HepG2 (cell line): Measurements from ENCODE around the gene ZNF629. TPM values are rescaled to one million over a fixed set of nuclear protein-coding genes. Genes with fewer than 3 reads are reported as not detected.

Source experiments
- ARNTL ChIP-seq: sonication (generic); formaldehyde crosslinking; IDR thresholded peaks from 2 replicates; pipeline ENCODE4 v1.4.0; 2020; ENCODE audit warnings: mild to moderate bottlenecking, missing genetic modification reagents
- ATF5 ChIP-seq: sonication (generic); formaldehyde crosslinking; IDR thresholded peaks from 2 replicates; pipeline ENCODE4 v1.4.0; 2020; ENCODE audit warnings: mild to moderate bottlenecking, low read depth, missing genetic modification reagents
- CREB3 ChIP-seq: sonication (generic); formaldehyde crosslinking; IDR thresholded peaks from 2 replicates; pipeline ENCODE4 v1.5.0; 2020; ENCODE audit warnings: missing genetic modification reagents
- EHMT2 ChIP-seq: fragments of 200-600 bp; sonication (generic); IDR thresholded peaks from 2 replicates; pipeline ENCODE4 v1.7.0; 2017; ENCODE audit warnings: antibody characterized with exemption, low read depth, low read length, borderline replicate concordance
- FUBP1 ChIP-seq: sonication (generic); formaldehyde crosslinking; IDR thresholded peaks from 2 replicates; pipeline ENCODE4 v1.5.1; 2020; ENCODE audit warnings: missing genetic modification reagents, mild to moderate bottlenecking, borderline replicate concordance
- HMGXB4 ChIP-seq, 2 experiments: sonication (generic) in 1 of 2; formaldehyde crosslinking in 1 of 2; IDR thresholded peaks; 2 replicates each; pipeline versions ENCODE4 v1.4.0 to v1.6.1; 2018 to 2020; ENCODE audit warnings: missing genetic modification reagents in 2 of 2, borderline replicate concordance in 1 of 2, low read depth in 1 of 2, mild to moderate bottlenecking in 1 of 2, missing biosample characterization in 1 of 2
- NR1H2 ChIP-seq: sonication (generic); formaldehyde crosslinking; IDR thresholded peaks from 2 replicates; pipeline ENCODE4 v1.8.1; 2022; ENCODE audit warnings: low read depth, missing genetic modification reagents, borderline replicate concordance
- PAXIP1 ChIP-seq: sonication (generic); formaldehyde crosslinking; conservative IDR thresholded peaks from 2 replicates; pipeline ENCODE4 v1.4.0; 2020; ENCODE audit warnings: mild to moderate bottlenecking, missing genetic modification reagents, moderate library complexity
- SRSF9 ChIP-seq: fragments of 200-400 bp; formaldehyde crosslinking; IDR thresholded peaks from 2 replicates; pipeline ENCODE4 v1.6.1; 2018; ENCODE audit warnings: borderline replicate concordance, mild to moderate bottlenecking, low read depth, low read length; ENCODE audit not compliant: insufficient read depth, poor library complexity, severe bottlenecking
- STAG1 ChIP-seq: sonication (generic); formaldehyde crosslinking; IDR thresholded peaks from 2 replicates; pipeline ENCODE4 v1.4.0; 2020; ENCODE audit warnings: missing genetic modification reagents
- ZKSCAN5 ChIP-seq: sonication (generic); formaldehyde crosslinking; IDR thresholded peaks from 2 replicates; pipeline ENCODE4 v1.5.1; 2020; ENCODE audit warnings: mild to moderate bottlenecking, missing genetic modification reagents
- ZNF292 ChIP-seq: sonication (generic); formaldehyde crosslinking; IDR thresholded peaks from 2 replicates; pipeline ENCODE4 v1.8.1; 2022; ENCODE audit warnings: mild to moderate bottlenecking, low read depth, missing genetic modification reagents, borderline replicate concordance
- ZNF501 ChIP-seq: sonication (generic); formaldehyde crosslinking; IDR thresholded peaks from 2 replicates; pipeline ENCODE4 v1.5.1; 2020; ENCODE audit warnings: mild to moderate bottlenecking, moderate library complexity, missing genetic modification reagents
- ZNF564 ChIP-seq: sonication (generic); formaldehyde crosslinking; IDR thresholded peaks from 2 replicates; pipeline ENCODE4 v1.8.1; 2023; ENCODE audit warnings: mild to moderate bottlenecking, missing genetic modification reagents
- ZNF580 ChIP-seq: IDR thresholded peaks from 2 replicates; pipeline ENCODE4 v1.6.1; 2016; ENCODE audit warnings: low read depth, borderline replicate concordance
- ZNF790 ChIP-seq: sonication (generic); formaldehyde crosslinking; IDR thresholded peaks from 2 replicates; pipeline ENCODE4 v1.8.0; 2022; ENCODE audit warnings: missing genetic modification reagents, mild to moderate bottlenecking, borderline replicate concordance
- polyA plus RNA-seq, 8 experiments: library from polyadenylated mRNA; depleted of rRNA in 3 of 8; stranded (reverse) in 7 of 8; unstranded in 1 of 8; fragments of >200 nt; fragmentation: Illumina TruSeq in 4 of 8; extraction: Trizol in 4 of 8; gene quantifications; 2 replicates each; pipeline versions ENCODE4 v1.2.1 to v1.2.3, GENCODE V29; 2011 to 2016; ENCODE audit warnings: low read depth in 4 of 8, missing spikeins in 1 of 8, mixed read lengths in 1 of 8; ENCODE audit not compliant: insufficient read depth in 1 of 8
- total RNA-seq, 5 experiments: library from RNA; depleted of rRNA; stranded (reverse); fragments of >200 nt; fragmentation: Illumina TruSeq; extraction: Trizol; gene quantifications; 2 replicates each; pipeline ENCODE4 v1.2.3, GENCODE V29; 2016; ENCODE audit warnings: low read depth in 1 of 5

Gene ZNF629
- total and polyA plus RNA-seq, 2 of the 13 experiments (the other 11 are each of a cell fraction or from before 2014, with no cell fraction given), result 6.1 to 16.5 TPM

GRCh38 chr16:30829130-30830071 is 42.4 kb upstream of the ZNF629 start (continued):
- TF ChIP-seq PAXIP1 (no peak), ZNF790 (CRISPR knock-in tag) (no peak), NR1H2 (CRISPR knock-in tag) (no peak), ZKSCAN5 (no peak), EHMT2 (0 out of 2 replicates have a peak, but pooled peaks have one; percentile 27), STAG1 (CRISPR knock-in tag) (peak; percentile 27; the same call in 1 of the 2 replicates), ZNF501 (CRISPR knock-in tag) (peak; percentile 37), ARNTL (CRISPR knock-in tag) (no peak), CREB3 (no peak), ZNF564 (CRISPR knock-in tag) (0 out of 2 replicates have a peak, but pooled peaks have one; percentile 7), SRSF9 (no peak), ATF5 (no peak), ZNF580 (CRISPR knock-in tag) (peak; percentile 25; the same call in 1 of the 2 replicates), HMGXB4 (CRISPR knock-in tag; IDR thresholded peaks at IDR 0.05; ENCODE audit: borderline replicate concordance in 1 of 2, low read depth in 1 of 2) (peak in 1 of 2 experiments; percentile 44; a peak in 1 of 4 replicates), FUBP1 (CRISPR knock-in tag) (0 out of 2 replicates have a peak, but pooled peaks have one; percentile 71), ZNF292 (peak; percentile 14; the same call in 1 of the 2 replicates)
